ENCODE measurements around the gene XPNPEP2.

Gene XPNPEP2

GRCh38 chrX:129802863-129803262 lies 64.1 kb downstream of the XPNPEP2 start:
- Histone ChIP-seq H3K18ac (ENCODE audit: low read depth in 1 of 2, low read length in 2 of 2) (no peak overlapping the region), H3K36me3 (ENCODE audit: control insufficient read depth in 1 of 2, insufficient read depth in 2 of 2, low read depth in 1 of 2, low read length in 2 of 2) (peaks cover 16 to 58% of the 10 kb centered on the region in 2 experiments), H3K4me2 (ENCODE audit: low read length, poor library complexity, severe bottlenecking) (no peak overlapping the region), H2BK15ac (ENCODE audit: low read depth, poor library complexity, severe bottlenecking) (no peak overlapping the region), H4K8ac (ENCODE audit: low read length) (no peak overlapping the region), H3K27me3 (ENCODE audit: control insufficient read depth in 1 of 2, insufficient read depth in 1 of 2, low read length in 2 of 2) (peaks cover 0 to 20% of the 10 kb centered on the region in 2 experiments), H3K14ac (ENCODE audit: low read length in 2 of 2) (no peak overlapping the region), H2BK5ac (ENCODE audit: low read depth, low read length, poor library complexity, severe bottlenecking) (no peak overlapping the region), H2BK120ac (ENCODE audit: low read depth, low read length) (no peak overlapping the region), H3K9ac (ENCODE audit: low read length) (no peak overlapping the region), H3K27ac (ENCODE audit: low read length, poor library complexity, severe bottlenecking) (no peak overlapping the region), H4K91ac (ENCODE audit: low read length) (no peak overlapping the region), H2AK5ac (ENCODE audit: low read length, severe bottlenecking) (no peak overlapping the region), H3K4me3 (ENCODE audit: insufficient read depth in 1 of 2, low read depth in 1 of 2, low read length in 2 of 2) (no peak overlapping the region), H2AFZ (ENCODE audit: low read depth, low read length) (no peak overlapping the region), H3K4ac (ENCODE audit: low read depth in 1 of 2, low read length in 2 of 2) (no peak overlapping the region), H3K79me1 (replicated peaks; ENCODE audit: low read length, poor library complexity, severe bottlenecking) (no peaks in the 10 kb centered on the region), H3K9me3 (ENCODE audit: control insufficient read depth, low read length) (no peaks in the 10 kb centered on the region), H3K4me1 (ENCODE audit: control insufficient read depth, insufficient read depth, low read depth, low read length) (no peaks in the 10 kb centered on the region), H2BK12ac (ENCODE audit: low read length in 2 of 2) (no peak overlapping the region), H3K23ac (ENCODE audit: low read length in 2 of 2) (no peak overlapping the region)
- no CpG with 5 or more reads among the region's 1 CpG for WGBS
- DNase-seq = no peak

- 95% methylated on average over 3 of the region's 4 CpGs for WGBS
- no peaks in the 10 kb centered on the region for H3K4me1 ChIP-seq (ENCODE audit: control insufficient read depth, insufficient read depth, low read depth, low read length)
- H3K9ac ChIP-seq (ENCODE audit: low read length) = no peak overlapping the region
- H3K4me2 ChIP-seq (ENCODE audit: low read length, poor library complexity, severe bottlenecking) = no peak overlapping the region
- H3K23ac ChIP-seq (ENCODE audit: low read length in 2 of 2) = no peak overlapping the region
- no peak overlapping the region for H3K27ac ChIP-seq (ENCODE audit: low read length, poor library complexity, severe bottlenecking)
- no peak overlapping the region for H2BK5ac ChIP-seq (ENCODE audit: low read depth, low read length, poor library complexity, severe bottlenecking)
- no peak overlapping the region for H3K14ac ChIP-seq (ENCODE audit: low read length in 2 of 2)
- no peaks in the 10 kb centered on the region for H3K79me1 ChIP-seq (replicated peaks; ENCODE audit: low read length, poor library complexity, severe bottlenecking)
- peaks cover 11 to 54% of the 10 kb centered on the region in 2 experiments for H3K36me3 ChIP-seq (ENCODE audit: control insufficient read depth in 1 of 2, insufficient read depth in 2 of 2, low read depth in 1 of 2, low read length in 2 of 2)
- H2BK120ac ChIP-seq (ENCODE audit: low read depth, low read length) = no peak overlapping the region
- no peak overlapping the region for H2BK12ac ChIP-seq (ENCODE audit: low read length in 2 of 2)
- no peak overlapping the region for H4K8ac ChIP-seq (ENCODE audit: low read length)
- H2AFZ ChIP-seq (ENCODE audit: low read depth, low read length) = no peak overlapping the region
- H4K91ac ChIP-seq (ENCODE audit: low read length) = no peak overlapping the region
- H2AK5ac ChIP-seq (ENCODE audit: low read length, severe bottlenecking) = no peak overlapping the region
- H3K27me3 ChIP-seq (ENCODE audit: control insufficient read depth in 1 of 2, insufficient read depth in 1 of 2, low read length in 2 of 2) = peaks cover 0 to 10% of the 10 kb centered on the region in 2 experiments
- H3K4me3 ChIP-seq (ENCODE audit: insufficient read depth in 1 of 2, low read depth in 1 of 2, low read length in 2 of 2) = no peak overlapping the region
- DNase-seq = no peak
- H3K4ac ChIP-seq (ENCODE audit: low read depth in 1 of 2, low read length in 2 of 2) = no peak overlapping the region
- H2BK15ac ChIP-seq (ENCODE audit: low read depth, poor library complexity, severe bottlenecking) = no peak overlapping the region
- H3K18ac ChIP-seq (ENCODE audit: low read depth in 1 of 2, low read length in 2 of 2) = no peak overlapping the region
- no peaks in the 10 kb centered on the region for H3K9me3 ChIP-seq (ENCODE audit: control insufficient read depth, low read length)
Measured at GRCh38 chrX:129804806-129805205, 66.0 kb downstream of the XPNPEP2 start.

GRCh38 chrX:129808158-129808828 lies 69.5 kb downstream of the XPNPEP2 start:
- H3K14ac ChIP-seq (ENCODE audit: low read length in 2 of 2) = no peak overlapping the region
- H2BK5ac ChIP-seq (ENCODE audit: low read depth, low read length, poor library complexity, severe bottlenecking) = no peak overlapping the region
- no peak overlapping the region for H3K4me2 ChIP-seq (ENCODE audit: low read length, poor library complexity, severe bottlenecking)
- no peak overlapping the region for H2AFZ ChIP-seq (ENCODE audit: low read depth, low read length)
- no peak overlapping the region for H4K8ac ChIP-seq (ENCODE audit: low read length)
- no peak overlapping the region for H2AK5ac ChIP-seq (ENCODE audit: low read length, severe bottlenecking)
- no peak overlapping the region for H2BK12ac ChIP-seq (ENCODE audit: low read length in 2 of 2)
- H3K9ac ChIP-seq (ENCODE audit: low read length) = no peak overlapping the region
- H3K4me3 ChIP-seq (ENCODE audit: insufficient read depth in 1 of 2, low read depth in 1 of 2, low read length in 2 of 2) = no peak overlapping the region
- DNase-seq = peak; percentile 5
- H3K79me1 ChIP-seq (replicated peaks; ENCODE audit: low read length, poor library complexity, severe bottlenecking) = no peaks in the 10 kb centered on the region
- H3K36me3 ChIP-seq (ENCODE audit: control insufficient read depth in 1 of 2, insufficient read depth in 2 of 2, low read depth in 1 of 2, low read length in 2 of 2) = peaks cover 21 to 68% of the 10 kb centered on the region in 2 experiments
- H4K91ac ChIP-seq (ENCODE audit: low read length) = no peak overlapping the region
- no peak overlapping the region for H3K4ac ChIP-seq (ENCODE audit: low read depth in 1 of 2, low read length in 2 of 2)
- no peak overlapping the region for H3K23ac ChIP-seq (ENCODE audit: low read length in 2 of 2)
- peaks cover 0 to 4% of the 10 kb centered on the region in 2 experiments for H3K27me3 ChIP-seq (ENCODE audit: control insufficient read depth in 1 of 2, insufficient read depth in 1 of 2, low read length in 2 of 2)
- no peak overlapping the region for H2BK15ac ChIP-seq (ENCODE audit: low read depth, poor library complexity, severe bottlenecking)
- WGBS = no CpG with 5 or more reads among the region's 2 CpGs
- H2BK120ac ChIP-seq (ENCODE audit: low read depth, low read length) = no peak overlapping the region
- H3K18ac ChIP-seq (ENCODE audit: low read depth in 1 of 2, low read length in 2 of 2) = no peak overlapping the region
- no peaks in the 10 kb centered on the region for H3K9me3 ChIP-seq (ENCODE audit: control insufficient read depth, low read length)
- H3K4me1 ChIP-seq (ENCODE audit: control insufficient read depth, insufficient read depth, low read depth, low read length) = no peaks in the 10 kb centered on the region
- no peak overlapping the region for H3K27ac ChIP-seq (ENCODE audit: low read length, poor library complexity, severe bottlenecking)

- no peak overlapping the region for H3K4me2 ChIP-seq (ENCODE audit: low read length, poor library complexity, severe bottlenecking)
- no peak overlapping the region for H2BK15ac ChIP-seq (ENCODE audit: low read depth, poor library complexity, severe bottlenecking)
- H3K4ac ChIP-seq (ENCODE audit: low read depth in 1 of 2, low read length in 2 of 2) = no peak overlapping the region
- H3K18ac ChIP-seq (ENCODE audit: low read depth in 1 of 2, low read length in 2 of 2) = no peak overlapping the region
- no peak overlapping the region for H3K27ac ChIP-seq (ENCODE audit: low read length, poor library complexity, severe bottlenecking)
- H2BK120ac ChIP-seq (ENCODE audit: low read depth, low read length) = no peak overlapping the region
- no peak overlapping the region for H4K8ac ChIP-seq (ENCODE audit: low read length)
- H2BK5ac ChIP-seq (ENCODE audit: low read depth, low read length, poor library complexity, severe bottlenecking) = no peak overlapping the region
- H3K27me3 ChIP-seq (ENCODE audit: control insufficient read depth in 1 of 2, insufficient read depth in 1 of 2, low read length in 2 of 2) = peaks cover 0 to 4% of the 10 kb centered on the region in 2 experiments
- H4K91ac ChIP-seq (ENCODE audit: low read length) = no peak overlapping the region
- H2AK5ac ChIP-seq (ENCODE audit: low read length, severe bottlenecking) = no peak overlapping the region
- H3K4me3 ChIP-seq (ENCODE audit: insufficient read depth in 1 of 2, low read depth in 1 of 2, low read length in 2 of 2) = no peak overlapping the region
- peaks cover 21 to 62% of the 10 kb centered on the region in 2 experiments for H3K36me3 ChIP-seq (ENCODE audit: control insufficient read depth in 1 of 2, insufficient read depth in 2 of 2, low read depth in 1 of 2, low read length in 2 of 2)
- no CpG with 5 or more reads among the region's 7 CpGs for WGBS
- DNase-seq = peak; percentile 10
- H3K9me3 ChIP-seq (ENCODE audit: control insufficient read depth, low read length) = no peaks in the 10 kb centered on the region
- H3K4me1 ChIP-seq (ENCODE audit: control insufficient read depth, insufficient read depth, low read depth, low read length) = no peaks in the 10 kb centered on the region
- H2BK12ac ChIP-seq (ENCODE audit: low read length in 2 of 2) = no peak overlapping the region
- H3K9ac ChIP-seq (ENCODE audit: low read length) = no peak overlapping the region
- H2AFZ ChIP-seq (ENCODE audit: low read depth, low read length) = no peak overlapping the region
- no peak overlapping the region for H3K23ac ChIP-seq (ENCODE audit: low read length in 2 of 2)
- H3K79me1 ChIP-seq (replicated peaks; ENCODE audit: low read length, poor library complexity, severe bottlenecking) = no peaks in the 10 kb centered on the region
- no peak overlapping the region for H3K14ac ChIP-seq (ENCODE audit: low read length in 2 of 2)
Measured at GRCh38 chrX:129808829-129809796, 70.3 kb downstream of the XPNPEP2 start.
